Tibial nerve (tissue), 4 donors: Measurements from ENCODE around the gene TESK1.
A peak's percentile ranks its signal among the peaks of the same experiment; 100 is the strongest.

Experiments used
- CTCF ChIP-seq, 5 experiments: fragments of 200-600 bp in 3 of 5; fragments of 450-650 bp in 2 of 5; sonication (generic) in 3 of 5; IDR thresholded peaks; one replicate each; pipeline ENCODE4 v1.5.1; 2016 to 2019; ENCODE audit warnings: antibody characterized with exemption in 5 of 5, mild to moderate bottlenecking in 3 of 5, moderate library complexity in 2 of 5
- EP300 ChIP-seq, 2 donors: sonication (generic); formaldehyde crosslinking; IDR thresholded peaks; one replicate each; pipeline ENCODE4 v1.6.1; 2017; ENCODE audit warnings: antibody characterized with exemption in 2 of 2, mild to moderate bottlenecking in 1 of 2

GRCh38 chr9:35618854-35619799 lies 14.1 kb downstream of the TESK1 start:
- TF ChIP-seq CTCF (IDR thresholded peaks at IDR 0.05) = no peak
- TF ChIP-seq EP300 (IDR thresholded peaks at IDR 0.05) = peak in 1 of 2 donors; percentile 34
